Activated T-cell treated with anti-CD3 and anti-CD28 coated beads for 4 hours (primary cell): ENCODE measurements around the gene ZNF717.
A peak's percentile ranks its signal among the peaks of the same experiment; 100 is the strongest.
"Not testable (repeated sequence)": the region's sequence is repeated elsewhere in the genome, so short reads cannot be mapped to it uniquely, and the experiment has no call there.

ENCODE experiments used
- DNase-seq: peaks from one replicate; pipeline ENCODE4 v3.0.0-alpha.2; 2020

The ZNF717 gene

DNA sequence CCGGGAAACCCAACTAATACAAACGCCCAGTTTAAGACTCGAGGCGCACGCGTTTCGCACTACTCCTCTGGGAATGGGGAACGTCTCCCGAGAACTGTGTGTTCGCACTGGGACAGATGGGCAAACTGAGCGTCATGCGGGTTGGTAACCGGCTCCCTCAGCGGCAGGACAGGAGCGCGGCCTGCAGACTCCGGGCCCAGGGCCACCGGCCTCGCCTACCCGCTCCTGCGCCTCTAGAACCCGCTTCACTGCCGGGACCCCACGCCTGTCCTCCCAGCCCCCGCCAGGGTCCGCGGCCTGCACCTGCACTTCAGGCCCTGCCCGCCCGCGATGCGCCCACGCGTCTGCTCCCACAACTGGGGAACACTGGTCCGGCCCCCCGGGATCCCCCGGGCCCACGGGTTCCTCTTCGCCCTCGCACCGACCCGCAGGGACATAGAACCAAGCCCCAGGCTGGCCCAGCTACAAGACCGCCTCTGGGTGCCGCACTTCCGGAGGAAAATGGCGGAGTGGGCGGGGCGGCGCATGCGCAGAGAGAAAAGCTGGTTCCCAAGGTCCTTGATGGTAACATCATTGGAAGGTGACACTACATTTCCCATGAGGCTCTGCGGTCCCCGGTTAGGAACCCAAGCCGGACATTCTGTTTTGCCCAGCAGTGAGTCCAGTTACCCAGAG lies at the start of gene ZNF717:
Gene ZNF717, minus strand, starts transcription at position 469 of the 675 bp plus-strand sequence. CDS start 2,187 bp downstream, outside the sequence.
- DNase-seq = peak; percentile 92

DNA sequence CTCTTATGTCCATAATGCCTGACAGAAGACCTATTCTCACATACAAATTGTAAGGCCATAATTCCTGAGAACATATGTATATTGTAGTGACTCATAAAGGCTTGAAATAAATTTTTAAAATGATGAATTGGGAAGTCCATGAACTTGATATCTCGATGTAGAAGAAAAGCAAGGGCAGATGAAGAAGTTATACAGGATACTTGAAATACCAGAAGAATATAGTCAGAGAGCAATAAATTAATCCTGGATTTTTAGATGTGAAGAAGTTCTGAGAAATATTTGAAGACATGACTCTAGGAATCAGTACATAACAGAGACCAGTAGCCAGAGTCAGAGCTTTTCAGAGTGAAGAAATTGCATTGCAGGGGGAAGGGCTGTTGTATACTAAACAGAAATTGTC lies 45.7 kb upstream of the ZNF717 start:
- not testable (repeated sequence) for DNase-seq

DNA sequence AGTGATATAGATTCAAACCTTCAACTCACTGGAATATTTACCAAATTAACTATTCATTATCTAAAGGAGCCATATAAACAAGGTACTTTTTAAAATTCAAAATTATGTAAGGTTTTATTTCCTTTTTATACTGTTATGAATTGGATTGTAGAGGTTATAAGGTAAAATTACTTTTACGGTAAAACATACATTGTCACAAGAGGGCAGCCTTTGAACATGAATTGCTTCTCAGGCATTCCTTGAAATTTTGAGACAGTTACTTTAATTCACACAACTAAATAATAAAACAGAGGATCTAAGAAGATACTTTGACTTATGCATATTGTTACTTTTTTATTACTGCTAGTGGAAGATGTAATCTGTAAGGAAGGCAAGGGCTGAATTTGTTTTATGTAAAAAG lies 32.7 kb upstream of the ZNF717 start:
- DNase-seq = not testable (repeated sequence)

DNA sequence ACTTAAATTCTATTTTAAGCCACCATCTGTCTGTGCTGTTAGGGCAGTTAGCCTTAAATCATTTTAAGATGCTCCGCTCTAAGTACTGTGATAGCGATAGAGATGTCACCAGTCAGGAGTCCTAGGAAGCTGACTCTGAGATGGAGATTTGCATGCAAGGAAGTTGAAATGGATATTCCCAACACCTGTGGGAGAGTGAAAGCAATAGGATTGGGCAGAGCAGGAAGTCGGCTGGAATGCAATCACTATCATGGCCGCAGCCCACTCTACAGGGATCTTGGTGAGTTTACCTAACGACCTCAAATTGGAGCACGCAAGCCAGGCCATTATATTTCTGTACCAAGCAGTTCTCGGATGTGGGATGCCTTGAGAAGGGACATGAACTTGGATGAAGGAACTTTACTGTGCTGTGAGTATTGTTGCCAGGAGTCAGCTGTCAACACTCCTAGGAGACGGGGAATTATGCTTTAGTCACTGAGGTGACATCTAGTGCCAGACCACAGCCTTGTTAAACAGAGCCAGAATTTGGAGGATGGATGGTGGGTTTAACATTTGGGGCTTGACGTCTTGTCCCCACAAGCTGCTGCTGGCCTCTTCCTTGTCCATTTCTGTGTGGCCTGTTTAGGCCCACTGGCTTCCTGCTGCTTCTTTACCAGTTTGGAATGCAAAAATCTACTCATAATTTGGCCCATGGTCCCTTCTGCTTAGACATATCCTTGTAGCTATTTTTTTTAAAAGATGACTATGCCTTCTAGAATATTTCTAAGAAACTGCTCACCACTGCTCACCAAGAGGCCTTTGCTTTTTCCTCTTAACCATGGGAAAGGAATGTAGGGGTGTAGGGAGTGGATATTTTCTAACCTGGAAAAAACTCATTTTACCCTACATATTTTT lies 31.2 kb upstream of the ZNF717 start:
- not testable (repeated sequence) for DNase-seq

DNA sequence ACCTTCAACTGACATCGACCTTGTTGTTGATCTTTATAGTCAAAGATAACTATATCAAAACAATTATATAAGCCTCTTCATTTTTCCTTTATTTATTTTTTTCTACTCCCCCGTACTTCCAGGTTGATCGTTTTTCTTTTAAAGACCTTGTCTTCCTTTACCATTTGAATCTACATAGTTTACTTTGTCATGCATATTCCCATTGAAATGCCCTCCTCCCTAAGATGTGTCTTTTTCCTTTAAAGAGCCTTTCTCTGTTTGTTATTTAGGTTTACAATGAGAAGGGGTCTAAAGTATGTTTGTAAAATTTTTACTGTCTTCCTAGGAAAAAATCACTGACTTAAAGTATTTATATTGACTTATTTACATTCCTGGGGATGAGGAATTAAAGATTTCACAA lies 29.4 kb upstream of the ZNF717 start:
- DNase-seq = no peak

DNA sequence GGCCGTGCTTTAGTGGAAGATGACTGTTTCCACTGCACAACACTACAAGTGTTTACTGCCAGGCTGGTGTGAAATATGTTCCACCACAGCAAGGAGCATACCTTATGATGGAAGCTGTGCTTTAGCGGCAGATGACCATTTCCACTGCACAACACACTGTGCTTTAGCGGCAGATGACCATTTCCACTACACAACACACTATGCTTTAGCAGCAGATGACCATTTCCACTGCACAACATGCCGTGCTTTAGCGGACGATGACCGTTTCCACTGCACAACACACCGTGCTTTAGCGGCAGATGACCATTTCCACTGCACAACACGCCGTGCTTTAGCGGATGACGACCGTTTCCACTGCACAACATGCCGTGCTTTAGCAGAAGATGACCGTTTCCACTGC lies 2.8 kb downstream of the ZNF717 start:
- no peak for DNase-seq

DNA sequence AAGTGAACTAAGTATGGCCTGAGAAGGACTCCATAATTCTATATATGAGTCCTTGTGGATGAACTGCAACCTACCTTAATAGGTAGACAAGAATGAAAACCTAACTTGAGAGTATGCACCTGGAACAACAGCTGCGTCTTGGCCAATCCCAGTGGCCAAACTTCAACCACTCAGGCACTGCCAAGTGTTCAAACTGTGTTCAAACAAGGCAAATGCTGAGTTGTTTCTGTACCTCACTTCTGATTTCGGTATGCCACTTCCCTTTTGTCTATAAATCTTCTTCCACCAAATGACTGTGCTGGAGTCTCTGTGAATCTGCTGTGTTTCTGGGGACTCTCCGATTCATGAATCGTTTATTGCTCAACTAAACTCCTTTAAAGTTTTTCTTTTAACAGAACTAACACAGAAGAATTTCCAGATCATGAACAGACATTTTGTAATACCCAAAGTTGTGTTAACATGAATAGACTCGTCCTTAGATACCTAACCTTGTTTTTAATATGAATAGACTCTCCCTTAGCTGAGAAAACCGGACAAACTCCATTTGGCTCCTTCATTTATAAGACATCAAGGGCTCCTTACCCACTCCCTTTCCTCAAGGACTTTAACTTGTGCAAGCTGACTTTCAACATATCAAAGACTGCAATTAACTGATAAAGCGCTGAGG lies 4.1 kb downstream of the ZNF717 start:
- no peak for DNase-seq

DNA sequence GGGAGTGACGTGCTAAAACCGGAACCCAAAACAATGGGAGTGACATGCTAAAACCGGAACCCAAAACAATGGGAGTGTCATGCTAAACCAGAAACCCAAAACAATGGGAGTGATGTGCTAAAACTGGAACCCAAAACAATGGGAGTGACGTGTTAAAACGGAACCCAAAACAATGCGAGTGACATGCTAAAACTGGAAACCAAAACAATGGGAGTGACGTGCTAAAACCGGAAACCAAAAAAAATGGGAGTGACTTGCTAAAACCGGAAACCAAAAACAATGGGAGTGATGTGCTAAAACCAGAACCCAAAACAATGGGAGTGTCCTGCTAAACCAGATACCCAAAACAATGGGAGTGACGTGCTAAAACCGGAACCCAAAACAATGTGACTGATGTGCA lies 7.6 kb downstream of the ZNF717 start:
- DNase-seq = not testable (repeated sequence)

DNA sequence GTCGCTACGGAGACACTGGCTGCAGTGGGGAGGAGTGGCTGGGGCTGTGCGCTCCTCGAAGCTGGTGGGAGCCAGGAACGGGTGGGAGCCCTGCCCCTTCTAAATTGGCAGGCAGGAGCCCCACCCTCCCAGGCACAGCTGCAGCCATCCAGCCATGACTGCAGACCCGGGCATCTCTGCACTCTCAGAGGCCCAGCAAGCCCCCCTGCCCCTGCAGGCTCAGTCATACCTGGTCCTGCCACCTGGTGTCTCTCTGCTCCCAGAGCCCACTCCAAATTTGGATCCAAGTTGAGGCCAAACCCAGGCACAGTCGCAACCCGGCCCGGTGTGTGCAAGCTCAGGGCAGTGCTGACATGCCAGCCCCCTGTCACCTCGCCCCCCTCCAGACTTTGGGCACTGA lies 13.7 kb downstream of the ZNF717 start:
- not testable (repeated sequence) for DNase-seq

DNA sequence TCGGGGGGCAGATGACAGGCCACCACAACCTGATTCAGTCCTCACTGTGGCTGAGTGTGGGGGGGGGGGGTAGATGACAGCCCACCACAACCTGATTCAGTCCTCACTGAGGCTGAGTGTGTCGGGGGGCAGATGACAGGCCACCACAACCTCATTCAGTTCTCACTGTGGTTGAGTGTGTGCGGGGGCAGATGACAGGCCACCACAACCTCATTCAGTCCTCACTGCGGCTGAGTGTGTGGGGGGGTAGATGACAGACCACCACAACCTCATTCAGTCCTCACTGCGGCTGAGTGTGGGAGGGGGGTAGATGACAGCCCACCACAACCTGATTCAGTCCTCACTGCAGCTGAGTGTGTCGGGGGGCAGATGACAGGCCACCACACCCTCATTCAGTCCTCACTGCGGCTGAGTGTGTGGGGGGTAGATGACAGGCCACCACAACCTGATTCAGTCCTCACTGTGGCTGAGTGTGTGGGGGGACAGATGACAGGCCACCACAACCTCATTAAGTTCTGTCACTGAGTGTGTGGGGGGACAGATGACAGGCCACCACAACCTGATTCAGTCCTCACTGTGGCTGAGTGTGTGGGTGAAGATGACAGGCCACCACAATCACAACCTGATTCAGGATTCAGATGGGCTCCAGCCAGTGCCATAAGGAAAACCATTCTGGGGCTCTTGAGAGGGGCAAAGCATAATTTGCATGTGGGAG lies 16.9 kb downstream of the ZNF717 start:
- no peak for DNase-seq

DNA sequence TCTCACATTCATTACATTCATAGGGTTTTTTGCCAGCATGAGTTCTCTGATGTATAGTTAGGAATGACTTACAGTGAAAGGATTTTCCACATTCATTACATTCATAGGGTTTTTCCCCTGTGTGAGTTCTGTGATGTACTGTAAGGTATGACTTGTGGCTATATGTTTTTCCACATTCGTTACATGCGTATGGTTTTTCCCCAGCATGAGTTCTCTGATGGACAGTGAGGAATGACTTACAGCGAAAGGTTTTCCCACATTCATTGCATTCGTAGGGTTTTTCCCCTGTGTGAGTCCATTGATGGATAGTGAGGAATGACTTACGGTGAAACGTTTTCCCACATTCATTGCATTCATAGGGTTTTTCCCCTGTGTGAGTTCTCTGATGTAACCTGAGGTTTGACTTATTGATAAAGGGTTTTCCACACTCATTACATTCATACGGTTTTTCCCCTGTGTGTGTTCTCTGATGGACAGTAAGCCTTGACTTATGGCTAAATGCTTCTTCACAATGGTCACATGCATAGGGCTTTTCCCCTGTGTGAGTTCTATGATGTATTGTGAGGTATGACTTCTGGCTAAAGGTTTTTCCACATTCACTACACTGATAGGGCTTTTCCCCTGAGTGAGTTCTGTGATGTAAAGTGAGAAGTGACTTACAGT lies 47.4 kb downstream of the ZNF717 start:
- DNase-seq = no peak

DNA sequence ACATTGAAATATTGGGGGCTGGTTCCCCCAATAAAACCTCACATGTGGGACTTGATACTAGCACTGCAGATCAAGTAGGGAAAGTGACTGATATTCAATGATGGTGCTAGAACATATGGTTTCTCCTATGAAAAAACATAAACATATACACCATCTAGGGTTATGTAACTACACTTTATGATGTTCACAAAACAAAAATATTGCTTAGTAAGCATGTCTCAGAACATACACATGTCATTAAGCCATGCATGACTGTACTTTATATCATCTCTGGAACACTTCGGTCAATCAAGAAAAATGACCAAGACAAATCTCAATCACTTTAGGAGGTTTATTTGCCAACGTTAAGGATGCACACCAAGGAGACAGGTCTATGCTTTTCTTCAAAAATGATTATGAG lies 57.4 kb downstream of the ZNF717 start:
- no peak for DNase-seq

DNA sequence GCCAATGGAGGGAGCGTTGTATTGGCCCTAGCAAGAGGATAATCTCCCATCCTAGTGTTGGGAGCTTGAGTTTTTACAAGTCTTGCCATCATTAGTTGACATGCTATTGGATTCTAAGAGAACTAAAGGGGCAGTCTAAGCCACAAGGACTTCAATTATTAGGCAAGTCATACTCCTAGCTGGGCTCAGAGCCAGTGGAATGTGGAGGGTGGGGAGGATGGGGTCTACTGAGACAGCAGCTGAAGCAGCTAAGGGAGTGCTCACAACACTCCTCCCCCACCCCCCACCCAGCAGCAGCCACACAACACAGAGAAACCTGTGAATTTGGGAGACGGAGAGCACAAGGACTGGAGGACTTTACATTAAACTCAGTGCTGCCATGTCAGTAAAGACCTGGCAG lies 93.3 kb downstream of the ZNF717 start:
- DNase-seq = no peak

DNA sequence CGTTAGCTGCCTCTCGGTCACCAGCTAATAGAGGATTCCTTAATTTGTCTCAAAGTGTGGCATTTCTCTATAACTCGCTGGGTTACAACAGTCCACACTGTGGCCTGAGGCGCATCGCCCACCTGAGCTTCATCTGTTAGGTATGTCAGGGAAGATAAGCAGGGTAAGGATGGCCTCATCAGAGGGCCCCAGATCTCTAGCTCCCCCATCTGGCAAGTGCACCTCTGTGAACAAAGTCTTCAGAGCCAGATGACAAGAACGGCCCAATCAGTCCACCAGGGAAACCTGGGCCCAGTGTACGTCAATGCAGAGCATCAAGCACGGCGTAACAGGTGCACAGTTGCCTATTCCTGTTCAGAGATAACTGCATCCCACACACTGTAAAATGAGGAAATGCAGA lies 98.0 kb downstream of the ZNF717 start:
- DNase-seq = no peak
